ENCODE data around the gene DSTN.

GRCh38 chr20:17614812-17615644 is 45.2 kb downstream of the DSTN start:
- TF ChIP-seq CTCF (IDR thresholded peaks at IDR 0.05) (no peak), POLR2A (IDR thresholded peaks at IDR 0.05) (no peak)

Measured in esophagus squamous epithelium (tissue), 4 donors.